HG02840 (cell line): ENCODE measurements around the gene KDM2A.
"Not testable (repeated sequence)": the region's sequence is repeated elsewhere in the genome, so short reads cannot be mapped to it uniquely, and the experiment has no call there.

Source experiments
- ATAC-seq: cut with Tn5 transposase; IDR thresholded peaks from one replicate; pipeline ENCODE4 v1.9.1; 2021; ENCODE audit warnings: mild to moderate bottlenecking, moderate library complexity, moderate number of reproducible peaks; ENCODE audit not compliant: unreplicated experiment, low FRiP score

The KDM2A gene

DNA sequence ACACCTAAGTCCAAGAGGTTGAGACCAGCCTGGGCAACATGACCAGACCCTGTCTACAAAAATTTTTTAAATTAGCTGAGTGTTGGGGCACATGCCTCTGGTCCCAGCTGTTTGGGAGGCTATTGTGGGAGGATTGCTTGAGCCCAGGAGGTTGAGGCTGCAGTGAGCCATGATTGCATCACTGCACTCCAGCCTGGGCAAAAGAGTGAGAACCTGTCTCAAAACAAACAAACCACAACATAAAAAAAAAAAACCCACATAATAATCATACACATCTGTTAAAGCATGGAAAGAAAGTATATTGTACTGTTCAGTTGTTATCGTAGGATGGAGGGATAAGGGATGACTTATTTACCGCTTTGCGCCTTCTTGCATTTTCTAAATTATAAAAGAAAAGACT, 111.3 kb downstream of the KDM2A start:
- ATAC-seq: no peak

- ATAC-seq: no peak
Measured at GRCh38 chr11:67230886-67231285, 111.8 kb downstream of the KDM2A start.

DNA sequence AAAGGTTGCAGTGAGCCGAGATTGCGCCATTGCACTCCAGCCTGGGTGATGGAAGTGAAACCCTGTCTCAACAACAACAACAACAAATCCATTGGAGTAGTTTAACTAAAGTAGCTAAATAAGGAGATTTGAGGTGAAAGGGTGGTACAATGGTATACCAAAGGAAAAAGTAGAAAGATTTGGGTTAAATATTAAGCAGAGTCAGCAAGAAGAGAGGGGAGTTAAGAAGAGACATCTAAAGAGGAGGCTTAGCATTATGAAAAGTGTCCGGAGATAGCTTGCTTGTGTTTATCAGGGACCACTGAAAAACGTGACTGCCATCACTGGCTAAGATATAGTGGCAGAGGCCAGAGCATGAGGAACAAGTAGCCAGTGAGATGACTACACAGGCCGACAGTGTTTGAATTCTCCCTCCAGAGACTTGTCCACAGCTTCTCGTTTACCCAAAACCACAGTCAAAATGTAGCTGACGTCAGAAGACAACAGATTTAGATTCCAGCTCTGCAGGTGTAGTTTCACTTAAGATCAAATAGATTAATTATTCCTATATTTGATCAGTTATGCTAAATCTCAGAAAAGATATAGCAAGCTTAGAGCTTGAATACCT, 114.6 kb downstream of the KDM2A start:
- no peak for ATAC-seq

GRCh38 chr11:67234571-67234970, 115.5 kb downstream of the KDM2A start:
- not testable (repeated sequence) for ATAC-seq

DNA sequence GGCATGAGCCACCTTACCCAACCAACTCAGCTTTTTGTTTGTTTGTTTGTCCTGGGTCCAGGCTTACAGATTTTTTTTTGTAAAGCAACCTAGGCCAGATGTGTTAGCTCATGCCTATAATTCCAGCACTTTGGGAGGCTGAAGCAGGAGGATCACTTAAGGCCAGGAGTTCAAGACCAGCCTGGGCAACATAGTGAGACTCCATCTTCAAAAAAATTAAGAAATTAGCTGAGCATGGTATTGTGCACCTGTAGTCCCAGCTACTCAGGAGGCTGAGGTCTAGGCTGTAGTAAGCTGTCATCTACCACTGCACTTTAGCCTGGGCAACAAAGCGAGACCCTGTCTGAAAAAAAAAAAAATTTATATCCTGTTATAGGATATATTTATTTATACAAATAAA, 118.5 kb downstream of the KDM2A start:
- ATAC-seq: no peak

DNA sequence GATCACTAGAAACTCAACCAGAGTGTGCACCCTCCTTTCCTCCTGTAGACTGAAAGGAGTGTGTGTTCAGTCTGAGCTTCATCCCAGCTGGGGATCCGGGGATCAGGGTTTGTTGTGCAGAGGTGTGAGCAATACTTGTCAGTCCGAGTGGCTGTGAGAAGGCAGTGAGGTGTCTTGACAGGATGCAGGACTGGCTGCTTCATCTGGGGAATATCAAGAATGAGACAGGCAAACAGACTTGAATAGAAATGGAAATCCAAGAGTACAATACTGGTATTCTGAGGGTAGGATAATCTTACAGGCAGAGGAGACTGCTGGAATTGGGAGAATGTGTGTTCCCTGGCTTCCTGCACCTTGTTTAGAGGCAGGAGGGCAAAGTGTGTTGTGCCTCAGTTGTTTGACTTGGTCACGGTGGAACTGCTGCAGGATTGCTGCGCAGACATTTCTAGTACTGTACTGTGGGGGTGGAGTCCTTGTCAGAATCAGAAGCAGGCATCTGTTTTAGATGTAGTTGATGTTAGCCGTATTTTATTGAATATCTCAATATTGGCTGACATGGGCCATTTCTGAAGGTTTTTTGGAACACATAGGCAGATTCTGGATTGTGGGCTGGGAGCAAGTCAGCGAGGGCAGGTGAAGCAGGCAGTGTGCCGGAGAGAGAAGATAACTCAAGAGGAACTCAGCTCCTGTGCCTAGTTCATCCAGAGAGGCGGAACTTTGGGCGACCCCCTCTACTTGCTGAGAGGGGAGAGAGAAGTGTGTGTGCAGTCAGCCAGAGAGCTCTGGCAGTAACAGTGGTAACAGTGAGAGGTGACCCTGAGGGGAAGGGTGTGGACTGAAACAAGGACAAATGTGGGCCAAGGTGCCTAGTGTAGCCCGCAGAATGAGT, 120.1 kb downstream of the KDM2A start:
- no peak for ATAC-seq

DNA sequence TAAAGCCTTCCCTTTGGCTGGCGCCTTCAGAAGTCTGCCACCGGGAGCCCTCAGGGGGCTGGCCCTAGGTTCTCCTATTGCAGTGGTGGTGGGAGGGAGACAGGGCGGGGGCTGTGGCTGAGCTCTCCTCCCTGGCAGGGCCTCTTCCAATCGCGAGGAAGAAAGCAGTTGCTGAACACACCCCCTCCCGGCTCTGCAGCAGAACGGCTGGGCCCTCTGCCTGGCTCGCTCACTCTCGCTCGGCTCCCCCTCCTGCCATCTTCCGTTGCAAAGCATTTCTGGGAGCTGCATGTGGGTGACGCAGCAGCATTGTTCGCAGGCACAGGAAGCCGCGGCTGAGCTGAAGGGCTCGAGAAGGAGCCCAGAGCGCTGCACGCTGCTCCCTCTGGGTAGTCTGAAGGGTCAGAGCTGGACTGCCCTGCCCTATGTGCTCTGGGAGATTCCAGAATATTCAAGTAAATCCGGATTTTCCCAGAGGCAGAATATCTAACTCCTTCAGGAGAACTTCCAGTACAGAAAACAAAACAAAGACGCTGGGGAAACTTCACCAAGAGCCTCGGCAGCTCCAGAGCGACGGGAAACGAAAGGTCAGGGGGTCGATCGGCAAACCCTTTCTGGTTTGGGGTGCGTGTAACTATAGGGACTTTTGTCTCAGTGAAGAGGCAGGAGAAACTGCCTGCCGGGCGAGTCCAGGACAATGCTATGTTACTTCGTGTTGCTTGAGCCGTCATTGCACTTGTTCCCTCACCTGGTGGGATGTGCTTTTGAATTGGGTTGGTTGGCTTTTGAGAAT, 120.9 kb downstream of the KDM2A start:
- ATAC-seq: peak; percentile 81

DNA sequence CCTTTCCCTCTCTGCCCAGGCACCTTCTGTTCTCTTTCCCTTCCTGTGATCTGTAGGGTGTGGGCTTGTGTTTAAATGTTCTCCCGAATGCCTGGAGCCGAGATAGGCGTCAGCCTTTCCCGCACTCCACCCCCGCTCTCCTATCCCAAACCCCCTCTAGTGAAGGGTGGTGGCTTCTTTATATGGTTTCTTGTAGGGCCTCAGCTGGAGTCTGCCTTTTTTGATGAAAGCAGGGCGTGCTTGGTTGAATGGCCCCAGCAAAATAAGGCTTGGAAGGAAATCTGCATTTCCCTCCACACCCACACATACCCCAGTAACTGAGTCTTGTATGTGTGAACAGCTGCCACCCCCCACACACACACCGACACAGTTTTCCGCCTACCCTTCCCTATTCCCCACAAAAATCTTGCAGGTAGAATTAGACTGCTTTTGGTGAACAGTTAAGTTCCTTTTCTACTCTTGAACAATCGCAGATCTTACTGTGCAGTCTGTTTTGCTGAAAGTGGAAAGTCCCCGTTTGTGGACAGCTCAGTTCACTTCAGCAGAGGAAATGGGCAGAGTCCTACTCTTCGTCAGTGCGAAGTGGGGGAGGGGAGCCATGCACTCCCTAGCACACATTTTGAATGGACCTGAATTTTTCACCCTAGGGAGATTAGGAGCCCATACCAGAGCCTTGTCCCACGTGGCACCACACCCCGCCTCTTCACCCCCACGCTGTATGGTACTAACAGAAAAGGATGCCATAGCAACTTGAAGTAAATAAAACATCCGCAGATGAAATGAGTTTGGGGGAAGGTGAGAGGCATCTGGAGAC, 121.7 kb downstream of the KDM2A start:
- no peak for ATAC-seq

DNA sequence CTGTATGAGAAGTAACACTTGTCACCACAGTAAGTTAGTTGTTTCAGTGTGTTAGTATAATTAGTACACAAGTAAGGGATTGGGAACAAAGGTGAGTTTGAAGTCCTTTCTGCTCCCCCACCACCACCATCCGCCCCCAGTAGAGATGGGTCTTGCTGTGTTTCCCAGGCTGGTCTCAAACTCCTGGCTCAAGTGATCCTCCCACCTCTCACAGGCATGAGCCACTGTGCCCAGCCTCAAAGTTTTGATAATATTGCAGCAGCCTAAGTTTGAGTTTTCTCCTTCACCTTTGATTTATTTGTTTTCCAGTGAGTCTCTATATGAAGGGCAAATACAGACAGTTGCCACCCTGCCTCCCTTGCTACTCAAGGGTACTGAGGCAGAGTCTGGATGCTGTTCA, 123.5 kb downstream of the KDM2A start:
- no peak for ATAC-seq

- ATAC-seq: no peak
Measured at GRCh38 chr11:67243051-67243450, 124.0 kb downstream of the KDM2A start.

GRCh38 chr11:67245046-67245445, 126.0 kb downstream of the KDM2A start:
- no peak for ATAC-seq

DNA sequence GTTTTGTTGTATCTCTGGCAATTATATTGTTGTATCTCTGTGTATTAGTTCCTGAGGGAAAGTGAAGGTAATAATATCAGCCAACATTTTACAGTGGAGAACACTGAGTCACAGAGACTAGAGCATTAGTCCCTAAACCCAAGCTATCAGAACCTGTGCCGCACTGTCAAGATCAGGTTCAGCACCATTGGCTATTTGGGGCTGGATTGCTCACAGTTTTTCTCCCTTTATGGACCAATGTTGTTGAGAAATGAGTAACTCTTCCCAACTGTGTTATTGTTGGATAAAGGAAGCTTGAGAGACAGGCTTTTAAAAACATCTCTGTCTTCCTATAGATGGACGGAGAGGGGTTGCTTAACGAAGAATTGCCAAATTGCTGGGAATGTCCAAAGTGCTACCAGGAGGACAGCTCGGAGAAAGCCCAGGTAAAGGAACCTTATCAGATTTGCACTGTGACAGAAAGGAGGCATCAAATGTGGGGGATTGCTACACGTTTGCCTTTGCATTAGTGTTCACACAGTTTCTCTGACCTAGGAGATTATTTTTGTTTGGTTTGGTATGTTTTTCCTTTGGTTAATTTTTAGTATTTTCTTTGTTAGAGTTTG, 129.0 kb downstream of the KDM2A start:
- no peak for ATAC-seq

DNA sequence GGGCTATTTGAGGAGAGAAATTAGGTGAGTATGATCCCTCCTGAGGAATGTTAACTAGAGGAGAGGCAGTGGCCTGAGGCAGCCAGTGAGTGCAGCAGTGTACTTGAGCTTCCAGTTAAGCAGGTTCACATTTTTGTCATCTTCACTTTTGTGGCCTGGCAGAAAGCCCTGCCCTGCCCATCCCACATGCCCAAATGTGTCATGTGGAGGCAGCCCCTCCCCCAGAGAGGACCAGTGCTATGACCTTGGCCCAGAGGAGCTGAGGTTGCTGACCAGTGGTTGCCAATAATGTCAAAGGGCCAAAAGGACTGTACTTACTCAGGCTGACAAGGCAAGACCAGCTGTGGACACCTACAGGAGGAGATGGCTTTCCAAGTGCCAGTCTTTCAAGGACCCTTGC, 129.6 kb downstream of the KDM2A start:
- no peak for ATAC-seq

DNA sequence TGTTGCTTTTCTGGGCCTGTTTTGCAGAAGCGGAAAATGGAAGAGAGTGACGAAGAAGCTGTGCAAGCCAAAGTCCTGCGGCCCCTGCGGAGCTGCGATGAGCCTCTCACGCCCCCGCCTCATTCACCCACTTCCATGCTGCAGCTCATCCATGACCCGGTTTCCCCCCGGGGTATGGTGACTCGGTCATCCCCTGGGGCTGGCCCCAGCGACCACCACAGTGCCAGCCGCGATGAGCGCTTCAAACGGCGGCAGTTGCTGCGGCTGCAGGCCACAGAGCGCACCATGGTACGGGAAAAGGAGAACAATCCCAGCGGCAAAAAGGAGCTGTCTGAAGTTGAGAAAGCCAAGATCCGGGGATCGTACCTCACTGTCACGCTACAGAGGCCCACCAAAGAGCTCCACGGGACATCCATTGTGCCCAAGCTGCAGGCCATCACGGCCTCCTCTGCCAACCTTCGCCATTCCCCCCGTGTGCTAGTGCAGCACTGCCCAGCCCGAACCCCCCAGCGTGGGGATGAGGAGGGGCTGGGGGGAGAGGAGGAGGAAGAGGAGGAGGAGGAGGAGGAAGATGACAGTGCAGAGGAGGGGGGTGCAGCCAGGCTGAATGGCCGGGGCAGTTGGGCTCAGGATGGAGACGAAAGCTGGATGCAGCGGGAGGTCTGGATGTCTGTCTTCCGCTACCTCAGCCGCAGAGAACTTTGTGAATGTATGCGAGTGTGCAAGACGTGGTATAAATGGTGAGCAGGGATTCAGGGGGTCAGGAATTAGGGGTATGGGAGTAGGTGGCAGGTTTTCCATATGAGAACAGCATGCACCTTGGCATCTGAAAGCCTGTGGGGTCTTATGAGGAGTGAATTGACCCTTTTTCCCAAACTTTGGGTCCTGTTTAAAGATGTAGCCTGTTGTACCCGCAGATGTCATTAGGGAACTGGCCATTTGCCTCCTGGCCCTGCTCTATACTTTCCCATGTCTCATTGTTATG, 131.3 kb downstream of the KDM2A start:
- no peak for ATAC-seq

- ATAC-seq: no peak
Measured at GRCh38 chr11:67251841-67252240, 132.8 kb downstream of the KDM2A start.

- ATAC-seq: no peak
Measured at GRCh38 chr11:67252831-67253239, 133.8 kb downstream of the KDM2A start.

DNA sequence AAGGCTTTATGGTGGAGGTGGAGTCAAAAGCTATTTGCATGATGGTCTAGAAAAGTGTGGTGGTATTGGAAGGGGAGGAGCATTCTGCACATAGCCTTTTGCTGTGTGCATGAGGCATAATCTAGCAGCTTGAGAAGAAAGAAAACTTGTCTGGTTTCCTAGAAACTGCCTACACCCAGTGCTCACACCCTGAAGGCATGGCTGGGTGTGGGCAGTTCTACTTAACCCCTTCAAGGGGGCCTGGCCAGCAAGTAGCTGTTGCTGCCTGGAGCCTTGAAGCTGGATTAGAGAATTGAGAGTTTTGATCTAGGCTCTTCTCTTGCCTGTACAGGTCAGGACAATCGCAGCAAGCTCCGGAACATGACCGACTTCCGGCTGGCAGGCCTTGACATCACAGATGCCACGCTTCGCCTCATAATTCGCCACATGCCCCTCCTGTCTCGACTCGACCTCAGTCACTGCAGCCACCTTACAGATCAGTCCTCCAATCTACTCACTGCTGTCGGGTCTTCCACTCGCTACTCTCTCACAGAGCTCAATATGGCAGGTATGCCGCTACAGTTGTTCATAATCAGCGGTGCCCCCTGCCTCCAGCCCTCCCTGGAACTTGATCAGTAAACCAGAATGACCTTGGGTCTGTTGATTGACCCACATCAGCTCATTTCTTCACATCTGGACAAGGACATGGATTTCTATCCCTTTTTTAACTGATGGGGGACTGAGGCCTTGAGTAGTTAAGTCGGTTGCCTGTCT, 135.0 kb downstream of the KDM2A start:
- ATAC-seq: no peak

DNA sequence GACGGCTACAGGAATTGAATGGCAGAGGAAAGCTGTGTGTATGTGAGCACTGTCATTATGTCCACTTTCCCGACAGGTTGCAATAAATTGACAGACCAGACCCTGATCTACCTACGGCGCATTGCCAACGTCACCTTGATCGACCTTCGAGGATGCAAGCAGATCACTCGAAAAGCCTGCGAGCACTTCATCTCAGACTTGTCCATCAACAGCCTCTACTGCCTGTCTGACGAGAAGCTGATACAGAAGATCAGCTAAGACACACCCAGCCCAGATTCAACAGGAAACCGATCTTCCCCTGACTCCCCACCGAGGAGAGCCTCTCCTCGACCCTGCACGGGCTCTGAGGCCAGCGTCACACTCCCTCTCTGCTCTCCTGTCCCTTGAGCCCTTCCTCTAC, 135.7 kb downstream of the KDM2A start:
- no peak for ATAC-seq
